ENCODE data around the gene PDZD2.

DNA sequence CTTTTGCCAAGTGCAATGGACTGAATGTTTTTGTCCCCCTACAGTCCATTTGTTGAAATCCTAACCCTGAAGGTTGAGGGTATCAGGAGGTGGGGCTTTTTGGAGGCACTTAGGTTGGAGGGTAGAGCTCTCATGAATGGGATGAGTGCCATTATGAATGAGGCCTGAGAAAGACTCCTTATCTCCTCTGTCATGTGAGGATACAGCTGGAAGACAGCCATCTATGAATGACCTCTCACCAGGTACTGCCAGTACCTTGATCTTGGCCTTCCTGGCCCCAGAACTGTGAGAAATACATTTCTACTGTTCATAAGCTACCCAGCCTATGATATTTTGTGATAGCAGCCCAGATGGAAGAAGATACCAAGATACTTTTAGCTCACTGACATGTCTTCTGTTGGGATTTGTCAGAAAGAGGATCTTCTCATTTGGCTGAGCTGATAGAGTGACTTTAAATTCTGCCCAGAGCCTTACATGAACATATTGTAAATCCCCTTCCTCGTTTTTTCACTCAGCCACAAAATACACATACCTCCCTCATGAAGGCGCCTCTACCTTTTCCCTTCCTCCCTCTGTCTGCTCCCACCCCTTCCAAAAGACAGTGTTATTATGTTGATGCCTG is 256.4 kb downstream of the PDZD2 start:
- TF ChIP-seq CTCF (IDR thresholded peaks at IDR 0.05) (no peak), POLR2A (IDR thresholded peaks at IDR 0.05) (no peak)
